Measurements from ENCODE around the gene SH3BP4.
A peak's percentile ranks its signal among the peaks of the same experiment; 100 is the strongest.

The SH3BP4 gene

GRCh38 chr2:234952270-234953115 lies 676 bp downstream of the SH3BP4 start:
- no peak for DNase-seq (ENCODE audit: low read depth)
- no peak for TF ChIP-seq CTCF (IDR thresholded peaks at IDR 0.05; ENCODE audit: control insufficient read depth, extremely low read depth, insufficient read depth)
- peak overlapping the region; percentile 76 for H3K4me3 ChIP-seq (ENCODE audit: low read depth, low read length)

GRCh38 chr2:234953116-234954031 lies 1.6 kb downstream of the SH3BP4 start:
- TF ChIP-seq CTCF (IDR thresholded peaks at IDR 0.05; ENCODE audit: control insufficient read depth, extremely low read depth, insufficient read depth) = no peak
- DNase-seq (ENCODE audit: low read depth) = no peak
- peak overlapping the region; percentile 76 for H3K4me3 ChIP-seq (ENCODE audit: low read depth, low read length)

- no peak for TF ChIP-seq CTCF (IDR thresholded peaks at IDR 0.05; ENCODE audit: control insufficient read depth, extremely low read depth, insufficient read depth)
- DNase-seq (ENCODE audit: low read depth) = no peak
- H3K4me3 ChIP-seq (ENCODE audit: low read depth, low read length) = peak overlapping the region; percentile 76
These were observed 2.8 kb downstream of the SH3BP4 start for GRCh38 chr2:234954551-234954992.

- no peak overlapping the region for H3K4me3 ChIP-seq (ENCODE audit: low read depth, low read length)
- TF ChIP-seq CTCF (IDR thresholded peaks at IDR 0.05; ENCODE audit: control insufficient read depth, extremely low read depth, insufficient read depth) = no peak
- no peak for DNase-seq (ENCODE audit: low read depth)
These were observed 3.3 kb downstream of the SH3BP4 start for GRCh38 chr2:234955091-234955591.

GRCh38 chr2:234955971-234956509 lies 4.2 kb downstream of the SH3BP4 start:
- TF ChIP-seq CTCF (IDR thresholded peaks at IDR 0.05; ENCODE audit: control insufficient read depth, extremely low read depth, insufficient read depth) = no peak
- no peak for DNase-seq (ENCODE audit: low read depth)
- no peak overlapping the region for H3K4me3 ChIP-seq (ENCODE audit: low read depth, low read length)

- TF ChIP-seq CTCF (IDR thresholded peaks at IDR 0.05; ENCODE audit: control insufficient read depth, extremely low read depth, insufficient read depth) = no peak
- DNase-seq (ENCODE audit: low read depth) = no peak
- no peak overlapping the region for H3K4me3 ChIP-seq (ENCODE audit: low read depth, low read length)
These were observed 6.0 kb downstream of the SH3BP4 start for GRCh38 chr2:234957834-234958135.

Data from LNCaP clone FGC (cell line).